Subcutaneous adipose tissue (tissue), 4 donors: ENCODE data around the gene NMD3. TPM values are rescaled to one million over a fixed set of nuclear protein-coding genes. Genes with fewer than 3 reads are reported as not detected.

Source experiments
- small RNA-seq: library from RNA; depleted of rRNA; stranded (forward); fragments of <200 nt; gene quantifications from one replicate; pipeline ENCODE3, GENCODE V24; 2016
- total RNA-seq, 4 donors: library from RNA; depleted of rRNA; stranded (reverse); fragments of >200 nt; gene quantifications; one replicate each; pipeline ENCODE4 v1.1.0, GENCODE V29; 2016
- TF ChIP-seq, protein P1 (sequence below): fragments of 450-650 bp; IDR thresholded peaks from one replicate; pipeline ENCODE4 v1.5.1; 2016; ENCODE audit warnings: low read depth, mild to moderate bottlenecking, control low read depth, antibody characterized with exemption, moderate library complexity

The NMD3 gene
- total RNA-seq, 4 donors from 2014 or later, result 47.3 to 68.2 (median 62.6) TPM

DNA sequence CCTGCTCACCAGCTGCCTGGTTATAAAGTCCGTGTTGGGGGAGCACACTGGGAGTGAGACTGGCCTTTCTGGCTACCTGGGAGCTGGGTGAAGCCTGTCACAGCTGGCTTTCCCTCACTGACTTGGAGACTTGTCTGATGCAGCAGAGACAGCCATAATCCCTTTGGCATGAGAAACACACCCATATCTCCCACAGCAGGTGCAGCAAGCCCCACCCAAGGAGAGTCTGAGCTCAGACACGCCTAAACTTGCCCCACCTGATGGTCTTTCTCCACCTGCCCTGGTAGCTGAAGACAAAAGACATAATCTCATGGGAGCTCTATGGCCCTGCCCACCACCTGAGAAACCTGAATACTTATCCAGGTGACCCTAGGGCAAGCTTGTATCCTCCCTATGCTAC lies 54.8 kb downstream of the NMD3 start:
- TF ChIP-seq, protein P1, sequence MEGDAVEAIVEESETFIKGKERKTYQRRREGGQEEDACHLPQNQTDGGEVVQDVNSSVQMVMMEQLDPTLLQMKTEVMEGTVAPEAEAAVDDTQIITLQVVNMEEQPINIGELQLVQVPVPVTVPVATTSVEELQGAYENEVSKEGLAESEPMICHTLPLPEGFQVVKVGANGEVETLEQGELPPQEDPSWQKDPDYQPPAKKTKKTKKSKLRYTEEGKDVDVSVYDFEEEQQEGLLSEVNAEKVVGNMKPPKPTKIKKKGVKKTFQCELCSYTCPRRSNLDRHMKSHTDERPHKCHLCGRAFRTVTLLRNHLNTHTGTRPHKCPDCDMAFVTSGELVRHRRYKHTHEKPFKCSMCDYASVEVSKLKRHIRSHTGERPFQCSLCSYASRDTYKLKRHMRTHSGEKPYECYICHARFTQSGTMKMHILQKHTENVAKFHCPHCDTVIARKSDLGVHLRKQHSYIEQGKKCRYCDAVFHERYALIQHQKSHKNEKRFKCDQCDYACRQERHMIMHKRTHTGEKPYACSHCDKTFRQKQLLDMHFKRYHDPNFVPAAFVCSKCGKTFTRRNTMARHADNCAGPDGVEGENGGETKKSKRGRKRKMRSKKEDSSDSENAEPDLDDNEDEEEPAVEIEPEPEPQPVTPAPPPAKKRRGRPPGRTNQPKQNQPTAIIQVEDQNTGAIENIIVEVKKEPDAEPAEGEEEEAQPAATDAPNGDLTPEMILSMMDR, result no peak

GRCh38 chr3:161284989-161285388 lies 63.9 kb downstream of the NMD3 start:
- TF ChIP-seq, protein P1, result no peak

- TF ChIP-seq, protein P1, result no peak
Observed at GRCh38 chr3:161289174-161289573, 68.1 kb downstream of the NMD3 start.

GRCh38 chr3:161291191-161291901 lies 70.2 kb downstream of the NMD3 start:
- TF ChIP-seq, protein P1, result no peak

GRCh38 chr3:161293381-161293780 lies 72.3 kb downstream of the NMD3 start:
- TF ChIP-seq, protein P1, result no peak

- TF ChIP-seq, protein P1, result no peak
Observed at GRCh38 chr3:161295325-161295724, 74.2 kb downstream of the NMD3 start.

- TF ChIP-seq, protein P1, result no peak
Observed at GRCh38 chr3:161296814-161297213, 75.7 kb downstream of the NMD3 start.

Small RNAs within 50 kb of the gene (small RNA-seq; reads per million reads assigned to genes)
- gene AC108738.1, result not detected

Other genes with a start within 250 kb of the NMD3 start
- 1 to 10 TPM; 4.0 to 9.9 (median 5.7) TPM for gene B3GALNT1, start 116.0 kb upstream of the NMD3 start, total RNA-seq
- gene SPTSSB, start 150.2 kb downstream of the NMD3 start, total RNA-seq, result under 1 TPM in 1 of 4 donors, not detected in 3; 0.51 TPM